HepG2 (cell line): ENCODE measurements around the gene MORN5. TPM values are rescaled to one million over a fixed set of nuclear protein-coding genes. Genes with fewer than 3 reads are reported as not detected.

ENCODE experiments used
- ATAC-seq: fragments of 200-7000 bp; cut with Tn5 transposase; 3 replicates; pipeline ENCODE4 v1.9.1; 2020; ENCODE audit warnings: mild to moderate bottlenecking, moderate library complexity
- BruUV-seq: library from RNA; stranded (reverse); fragments of 400-500 nt; replicated peaks from 2 replicates; lab custom pipeline; 2021; lab: Mats Ljungman, UMichigan
- CTCF ChIA-PET: fragments of 300-600 bp; formaldehyde crosslinking; extraction: SDS; loops from one replicate; lab custom pipeline; 2021; ENCODE audit warnings: low total read pairs, inconsistent platforms, low intra/inter-chr PET ratio; lab: Yijun Ruan, JAX
- POLR2A ChIA-PET: fragments of 350-600 bp; sonication (Branson Sonifier 250); formaldehyde crosslinking; loops from one replicate; lab custom pipeline; 2020; ENCODE audit warnings: antibody characterized with exemption, inconsistent platforms; lab: Yijun Ruan, JAX
- DNase-seq: peaks from one replicate; pipeline ENCODE4 v3.0.0-alpha.2; 2015; ENCODE audit warnings: low spot score
- FAIRE-seq: peaks from 3 replicates; lab custom pipeline; 2011; peaks lifted over from hg19 to GRCh38; lab: Jason Lieb, UNC
- H2AFZ ChIP-seq: one replicate; pipeline ENCODE4 v1.6.1; 2011; ENCODE audit warnings: low read length, inconsistent platforms
- H3K27ac ChIP-seq: fragments of 300-600 bp; 3 replicates; pipeline ENCODE4 v1.8.0; 2011; ENCODE audit warnings: mixed run types, mild to moderate bottlenecking, mixed read lengths, low read length, inconsistent platforms; ENCODE audit not compliant: insufficient read depth; ENCODE audit errors: extremely low read length
- H3K27me3 ChIP-seq, 2 experiments: fragments of 200-600 bp in 1 of 2; 2 replicates in 1 of 2; 3 replicates in 1 of 2; pipeline versions ENCODE4 v1.6.0 to v1.8.0; 2011; ENCODE audit warnings: low read length in 2 of 2, mild to moderate bottlenecking in 2 of 2, moderate library complexity in 2 of 2, inconsistent platforms in 1 of 2; ENCODE audit not compliant: insufficient read depth in 2 of 2, control insufficient read depth in 1 of 2
- H3K36me3 ChIP-seq, 2 experiments: fragments of 200-600 bp in 1 of 2; replicated peaks in 1 of 2; 2 replicates in 1 of 2; 3 replicates in 1 of 2; pipeline versions ENCODE4 v1.5.1 to v1.8.0; 2011; ENCODE audit warnings: low read length in 2 of 2, inconsistent platforms in 1 of 2; ENCODE audit not compliant: insufficient read depth in 2 of 2, control insufficient read depth in 1 of 2
- H3K4me1 ChIP-seq: 2 replicates; pipeline ENCODE4 v1.5.1; 2012; ENCODE audit warnings: low read length, inconsistent platforms; ENCODE audit not compliant: insufficient read depth
- H3K4me2 ChIP-seq: 2 replicates; pipeline ENCODE4 v1.6.0; 2011; ENCODE audit warnings: low read depth, low read length, inconsistent platforms
- H3K4me3 ChIP-seq, 3 experiments: fragments of 200-600 bp in 1 of 3; sonication (generic), shearing (Covaris generic) in 1 of 3; replicated peaks in 1 of 3; 2 replicates each; pipeline ENCODE4 v1.5.1; 2011 to 2016; ENCODE audit warnings: low read length in 3 of 3, inconsistent platforms in 2 of 3, low read depth in 2 of 3, mild to moderate bottlenecking in 2 of 3, control low read depth in 1 of 3, mixed read lengths in 1 of 3; ENCODE audit not compliant: insufficient read depth in 1 of 3
- H3K79me2 ChIP-seq: one replicate; pipeline ENCODE4 v1.6.1; 2011; ENCODE audit warnings: low read length, inconsistent platforms; ENCODE audit not compliant: insufficient read depth
- H3K9ac ChIP-seq: 2 replicates; pipeline ENCODE4 v1.6.0; 2011; ENCODE audit warnings: mild to moderate bottlenecking, low read depth, low read length, inconsistent platforms; ENCODE audit not compliant: insufficient read depth
- H3K9me3 ChIP-seq: 2 replicates; pipeline ENCODE4 v1.5.1; 2012; ENCODE audit warnings: mild to moderate bottlenecking, low read length
- H4K20me1 ChIP-seq: 2 replicates; pipeline ENCODE4 v1.6.0; 2011; ENCODE audit warnings: inconsistent platforms, mild to moderate bottlenecking, low read length, moderate library complexity; ENCODE audit not compliant: insufficient read depth
- DR1 ChIP-seq: sonication (generic); formaldehyde crosslinking; IDR thresholded peaks from 2 replicates; pipeline ENCODE4 v1.8.0; 2021; ENCODE audit warnings: mild to moderate bottlenecking, missing genetic modification reagents, inconsistent platforms
- ISX ChIP-seq: sonication (generic); formaldehyde crosslinking; conservative IDR thresholded peaks from 2 replicates; pipeline ENCODE4 v1.5.0; 2020; ENCODE audit warnings: missing genetic modification reagents
- KDM6A ChIP-seq: IDR thresholded peaks from 2 replicates; pipeline ENCODE4 v1.6.1; 2016; ENCODE audit warnings: low read depth
- ONECUT2 ChIP-seq: sonication (generic); formaldehyde crosslinking; IDR thresholded peaks from 2 replicates; pipeline ENCODE4 v1.4.0; 2020; ENCODE audit warnings: missing genetic modification reagents
- SSRP1 ChIP-seq: IDR thresholded peaks from 2 replicates; pipeline ENCODE4 v1.6.1; 2016; ENCODE audit warnings: control low read depth
- U2AF2 ChIP-seq: fragments of 200-400 bp; formaldehyde crosslinking; IDR thresholded peaks from 2 replicates; pipeline ENCODE4 v1.6.1; 2017; ENCODE audit warnings: low read depth, mild to moderate bottlenecking, low read length
- ZFYVE20 ChIP-seq: sonication (generic); formaldehyde crosslinking; IDR thresholded peaks from 2 replicates; pipeline ENCODE4 v1.8.0; 2023; ENCODE audit warnings: low read depth, mild to moderate bottlenecking, moderate library complexity, missing genetic modification reagents, borderline replicate concordance
- ZNF550 ChIP-seq: sonication (generic); formaldehyde crosslinking; IDR thresholded peaks from 2 replicates; pipeline ENCODE4 v1.4.0; 2020; ENCODE audit warnings: mild to moderate bottlenecking, missing genetic modification reagents, borderline replicate concordance
- ZNF720 ChIP-seq: sonication (generic); formaldehyde crosslinking; IDR thresholded peaks from 2 replicates; pipeline ENCODE4 v1.4.0; 2020; ENCODE audit warnings: missing genetic modification reagents
- ZNF737 ChIP-seq: sonication (generic); formaldehyde crosslinking; IDR thresholded peaks from 2 replicates; pipeline ENCODE4 v1.5.0; 2020; ENCODE audit warnings: missing genetic modification reagents, mild to moderate bottlenecking, borderline replicate concordance
- ZNF883 ChIP-seq: sonication (generic); formaldehyde crosslinking; IDR thresholded peaks from 2 replicates; pipeline ENCODE4 v1.5.1; 2020; ENCODE audit warnings: mild to moderate bottlenecking, missing genetic modification reagents; ENCODE audit errors: not compliant biosample characterization
- WGBS: methylation state at CpG from one replicate; pipeline ENCODE4 v1.1.6; 2017; ENCODE audit warnings: low lambda C conversion rate; 5-methylcytosine and 5-hydroxymethylcytosine counted together
- in situ Hi-C: cut with HindIII; loops from 2 replicates; pipeline ENCODE4 v1.10.0; 2017; ENCODE audit warnings: low pct_unique_long_range_greater_than_20kb; ENCODE audit not compliant: extremely low pct_ligation_motif_present
- intact Hi-C: fragments of 100-400 bp; cut with micrococcal nuclease; formaldehyde crosslinking; loops from one replicate; pipeline ENCODE4 v1.10.0; 2022; ENCODE audit not compliant: unreplicated experiment
- polyA plus RNA-seq, 8 experiments: library from polyadenylated mRNA; depleted of rRNA in 3 of 8; stranded (reverse) in 7 of 8; unstranded in 1 of 8; fragments of >200 nt; fragmentation: Illumina TruSeq in 4 of 8; extraction: Trizol in 4 of 8; gene quantifications; 2 replicates each; pipeline versions ENCODE4 v1.2.1 to v1.2.3, GENCODE V29; 2011 to 2016; ENCODE audit warnings: low read depth in 4 of 8, missing spikeins in 1 of 8, mixed read lengths in 1 of 8; ENCODE audit not compliant: insufficient read depth in 1 of 8
- total RNA-seq, 5 experiments: library from RNA; depleted of rRNA; stranded (reverse); fragments of >200 nt; fragmentation: Illumina TruSeq; extraction: Trizol; gene quantifications; 2 replicates each; pipeline ENCODE4 v1.2.3, GENCODE V29; 2016; ENCODE audit warnings: low read depth in 1 of 5

MORN5 gene
- total and polyA plus RNA-seq, 2 of the 13 experiments (the other 11 are each of a cell fraction or from before 2014, with no cell fraction given), result not detected

DNA sequence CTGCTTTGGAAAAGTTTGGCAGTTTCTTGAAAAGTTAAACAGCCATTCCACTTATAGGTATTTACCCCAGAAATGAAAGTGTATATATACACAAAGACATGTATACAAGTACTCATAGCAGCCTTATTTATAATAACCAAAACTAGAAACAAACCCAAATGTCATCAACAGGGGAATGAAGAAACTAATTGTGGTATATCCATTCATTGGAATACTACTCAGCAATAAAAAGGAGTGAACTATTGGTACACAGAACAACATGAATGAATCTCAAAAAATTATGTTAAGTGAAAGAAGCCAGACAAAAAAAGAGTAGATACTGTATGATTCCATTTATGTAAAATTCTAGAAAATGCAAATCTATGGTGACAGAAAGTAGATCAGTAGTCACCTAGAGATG, 2.7 kb downstream of the MORN5 start:
- Histone ChIP-seq H3K9me3 (no peaks in the 10 kb centered on the region), H3K9ac (no peak overlapping the region), H3K4me1 (peaks cover 20% of the 10 kb centered on the region), H3K4me3 (no peak overlapping the region), H3K79me2 (peaks cover 16% of the 10 kb centered on the region), H2AFZ (no peak overlapping the region), H3K27me3 (peaks cover 1 to 5% of the 10 kb centered on the region in 2 experiments; a peak in 1 of 5 replicates), H3K36me3 (no peaks in the 10 kb centered on the region), H4K20me1 (no peaks in the 10 kb centered on the region), H3K4me2 (no peak overlapping the region), H3K27ac (no peak overlapping the region)
- in situ Hi-C loops, result no loop called here
- ChIA-PET CTCF (no interaction called here), POLR2A (no interaction called here)
- DNase-seq (no peak), ATAC-seq (no peak), FAIRE-seq (no peak)
- intact Hi-C loops, result no loop called here
- no TSS peak for BruUV-seq
- no peak for TF ChIP-seq ONECUT2 (CRISPR knock-in tag)
- no peak for TF ChIP-seq ZFYVE20 (CRISPR knock-in tag)
- no peak for TF ChIP-seq U2AF2
- TF ChIP-seq DR1 (CRISPR knock-in tag), result no peak
- TF ChIP-seq SSRP1 (CRISPR knock-in tag), result no peak
- TF ChIP-seq ZNF550 (CRISPR knock-in tag), result no peak
- TF ChIP-seq ISX (CRISPR knock-in tag), result no peak

DNA sequence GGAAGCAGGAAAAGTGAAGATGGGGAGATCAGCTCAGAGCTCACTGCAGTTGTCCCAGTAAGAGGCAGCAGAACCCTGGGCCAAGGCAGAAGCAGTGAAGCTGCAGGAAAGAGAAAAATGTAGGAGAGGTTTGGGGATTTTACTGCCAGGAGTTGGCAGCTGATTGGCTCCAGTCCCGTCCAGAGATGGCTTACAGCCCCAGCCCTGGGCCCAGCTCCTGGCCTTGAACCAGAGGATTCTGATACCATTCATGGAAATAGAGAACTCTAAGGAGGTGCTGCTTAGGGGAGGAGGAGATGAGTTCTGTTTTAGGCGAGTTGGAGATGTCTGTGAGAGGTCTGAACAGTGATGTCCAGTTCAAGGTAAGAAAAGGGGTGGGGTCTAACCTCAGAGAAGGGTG, 4.6 kb downstream of the MORN5 start:
- 0 out of 2 replicates have a peak, but pooled peaks cover 5% of the 10 kb centered on the region for H3K4me1 ChIP-seq
- H2AFZ ChIP-seq, result no peak overlapping the region
- DNase-seq (no peak), ATAC-seq (no peak), FAIRE-seq (no peak)
- in situ Hi-C loops, result no loop called here
- H3K36me3 ChIP-seq, result no peaks in the 10 kb centered on the region
- no peaks in the 10 kb centered on the region for H4K20me1 ChIP-seq
- POLR2A ChIA-PET, result interaction anchor here (1.2 kb wide), 1 partner anchor 101 kb away, joined by 3 read pairs; the partner anchor contains the start of genes MRRF and RBM18
- H3K27ac ChIP-seq, result no peak overlapping the region
- H3K9me3 ChIP-seq, result no peaks in the 10 kb centered on the region
- H3K4me2 ChIP-seq, result no peak overlapping the region
- no peak overlapping the region for H3K4me3 ChIP-seq
- CTCF ChIA-PET, result no interaction called here
- peaks cover 1 to 9% of the 10 kb centered on the region in 2 experiments; a peak in 1 of 5 replicates for H3K27me3 ChIP-seq
- H3K9ac ChIP-seq, result no peak overlapping the region
- H3K79me2 ChIP-seq, result peaks cover 3% of the 10 kb centered on the region
- no TSS peak for BruUV-seq
- WGBS, result 4% methylated on average over 2 of the region's 2 CpGs
- intact Hi-C loops, result no loop called here
- TF ChIP-seq ZNF883 (CRISPR knock-in tag) (no peak), KDM6A (CRISPR knock-in tag) (no peak), ZNF720 (CRISPR knock-in tag) (no peak), ZNF737 (CRISPR knock-in tag) (no peak)
